Adipocyte (in vitro differentiated cells): Measurements from ENCODE around the gene DOCK1.

Experiments
- DNase-seq: peaks from one replicate; pipeline ENCODE4 v3.0.0-alpha.2; 2015; ENCODE audit warnings: low read depth
- H3K27me3 ChIP-seq: replicated peaks from 2 replicates; pipeline ENCODE4 v1.7.0; 2013; ENCODE audit warnings: mild to moderate bottlenecking, low read length, moderate library complexity; ENCODE audit not compliant: control insufficient read depth, insufficient read depth
- H3K36me3 ChIP-seq: 2 replicates; pipeline ENCODE4 v1.7.0; 2013; ENCODE audit warnings: low read length, mild to moderate bottlenecking, moderate library complexity; ENCODE audit not compliant: control insufficient read depth, insufficient read depth, severe bottlenecking
- H3K4me1 ChIP-seq: 2 replicates; pipeline ENCODE4 v1.7.0; 2013; ENCODE audit warnings: mild to moderate bottlenecking, low read length, moderate library complexity; ENCODE audit not compliant: control insufficient read depth, insufficient read depth
- H3K4me3 ChIP-seq: 2 replicates; pipeline ENCODE4 v1.7.0; 2013; ENCODE audit warnings: mild to moderate bottlenecking, low read length, moderate library complexity
- H3K9ac ChIP-seq: 2 replicates; pipeline ENCODE4 v1.7.0; 2013; ENCODE audit warnings: mild to moderate bottlenecking, low read length, moderate library complexity
- H3K9me3 ChIP-seq: 2 replicates; pipeline ENCODE4 v1.7.0; 2013; ENCODE audit warnings: mild to moderate bottlenecking, low read length, moderate library complexity; ENCODE audit not compliant: control insufficient read depth

Gene DOCK1

DNA sequence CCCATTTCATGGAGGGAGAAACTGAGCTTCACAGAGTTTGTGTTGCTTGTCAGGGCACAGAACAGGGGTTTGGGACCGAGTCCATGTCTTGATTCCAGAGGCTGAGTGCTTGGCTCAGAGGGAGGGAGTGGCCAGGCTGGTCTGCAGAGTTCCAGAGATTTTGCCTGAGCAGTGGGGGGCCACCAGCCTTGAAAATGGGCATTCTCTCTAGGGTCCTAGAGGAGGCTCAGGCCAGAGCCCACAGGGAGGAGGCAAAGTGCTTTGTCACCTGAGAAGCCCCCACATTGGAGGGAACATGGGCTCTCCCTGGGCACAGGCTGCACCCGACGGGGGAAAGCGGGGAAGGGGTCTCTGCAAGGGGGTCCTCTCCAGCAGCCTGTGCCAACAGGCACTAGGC is 51.5 kb downstream of the DOCK1 start:
- no peaks in the 10 kb centered on the region for H3K9me3 ChIP-seq
- no peak overlapping the region for H3K9ac ChIP-seq
- no peaks in the 10 kb centered on the region for H3K36me3 ChIP-seq
- no peak for DNase-seq
- H3K4me3 ChIP-seq = no peak overlapping the region
- peaks cover 11% of the 10 kb centered on the region for H3K4me1 ChIP-seq
- no peaks in the 10 kb centered on the region for H3K27me3 ChIP-seq

DNA sequence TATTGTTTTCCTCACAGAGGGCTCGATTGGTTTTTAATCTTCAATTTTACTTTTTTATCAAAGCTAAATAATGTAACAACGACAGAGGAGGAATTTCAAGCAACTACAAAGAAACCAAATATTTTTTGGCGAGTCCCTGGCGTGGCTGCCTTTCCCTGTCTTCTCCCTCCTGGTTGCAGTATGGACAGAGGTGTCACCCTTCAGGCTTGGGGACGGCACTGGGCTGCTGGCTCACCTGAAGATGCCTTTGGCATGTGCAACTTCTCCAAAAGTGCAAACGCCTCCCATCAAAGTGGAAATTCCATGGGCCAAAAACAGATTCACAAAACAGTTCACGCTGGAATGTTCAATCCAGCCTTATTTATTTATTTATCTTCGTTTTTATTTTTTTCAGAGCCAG is 51.9 kb downstream of the DOCK1 start:
- H3K4me1 ChIP-seq = peaks cover 11% of the 10 kb centered on the region
- H3K9me3 ChIP-seq = no peaks in the 10 kb centered on the region
- H3K36me3 ChIP-seq = no peaks in the 10 kb centered on the region
- H3K9ac ChIP-seq = no peak overlapping the region
- DNase-seq = no peak
- no peaks in the 10 kb centered on the region for H3K27me3 ChIP-seq
- no peak overlapping the region for H3K4me3 ChIP-seq

DNA sequence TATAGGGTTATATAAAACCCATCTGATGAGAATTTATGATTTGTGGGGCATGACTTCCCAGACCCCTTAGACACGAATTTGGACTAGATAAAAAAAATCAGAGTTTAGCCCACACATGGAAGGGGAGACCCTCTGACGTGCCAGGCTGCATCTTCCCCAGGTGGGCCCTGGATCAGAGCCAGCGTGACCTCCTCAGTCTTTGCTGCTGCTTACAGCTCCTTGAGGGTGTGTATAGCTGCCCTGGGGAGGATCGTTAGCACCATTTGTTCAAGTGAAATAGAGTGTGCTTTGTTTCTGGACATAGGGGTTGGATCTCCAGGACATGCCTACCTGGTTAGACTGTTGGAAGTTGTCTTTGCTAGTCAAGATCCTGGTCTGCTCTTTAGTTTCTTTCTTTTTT is 54.2 kb downstream of the DOCK1 start:
- Histone ChIP-seq H3K9ac (no peak overlapping the region), H3K4me1 (peaks cover 11% of the 10 kb centered on the region), H3K36me3 (no peaks in the 10 kb centered on the region), H3K4me3 (no peak overlapping the region), H3K27me3 (no peaks in the 10 kb centered on the region), H3K9me3 (no peaks in the 10 kb centered on the region)
- DNase-seq = no peak

DNA sequence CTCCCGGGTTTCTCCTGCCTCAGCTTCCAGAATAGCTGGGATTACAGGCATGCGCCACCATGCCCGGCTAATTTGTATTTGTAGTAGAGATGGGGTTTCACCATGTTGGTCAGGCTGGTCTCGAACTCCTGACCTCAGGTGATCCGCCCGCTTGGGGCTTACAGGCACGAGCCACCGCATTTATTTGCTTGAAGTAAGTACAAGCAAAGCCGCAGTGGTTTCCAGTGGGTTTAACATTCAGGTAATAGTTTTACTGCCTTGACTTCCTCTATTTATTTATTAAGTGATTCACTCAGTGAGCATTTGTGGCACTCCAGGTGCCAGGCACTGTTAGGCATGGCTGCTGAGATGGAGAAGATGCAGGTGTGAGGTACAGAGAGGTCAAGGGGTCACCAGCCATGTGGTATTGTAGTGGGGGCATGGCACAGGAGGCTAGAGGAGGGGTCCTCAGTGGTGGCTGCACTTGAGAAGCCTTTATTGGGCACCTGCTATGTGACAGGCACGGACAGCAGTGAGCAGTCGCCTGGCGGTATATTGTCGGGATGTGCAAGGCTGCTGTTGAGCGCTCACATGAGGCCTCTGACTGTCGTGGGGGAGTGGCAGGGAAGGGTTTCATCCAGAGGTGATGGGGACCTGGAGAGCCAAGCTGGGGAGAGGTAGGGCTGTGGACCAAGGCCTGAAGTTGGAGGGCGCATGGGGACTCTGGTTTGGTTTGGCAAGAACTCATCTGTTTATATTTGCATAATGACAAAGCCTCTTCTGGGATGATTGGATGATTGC is 54.9 kb downstream of the DOCK1 start:
- Histone ChIP-seq H3K4me1 (peaks cover 11% of the 10 kb centered on the region), H3K9ac (no peak overlapping the region), H3K36me3 (no peaks in the 10 kb centered on the region), H3K9me3 (no peaks in the 10 kb centered on the region), H3K27me3 (no peaks in the 10 kb centered on the region), H3K4me3 (no peak overlapping the region)
- DNase-seq = no peak

DNA sequence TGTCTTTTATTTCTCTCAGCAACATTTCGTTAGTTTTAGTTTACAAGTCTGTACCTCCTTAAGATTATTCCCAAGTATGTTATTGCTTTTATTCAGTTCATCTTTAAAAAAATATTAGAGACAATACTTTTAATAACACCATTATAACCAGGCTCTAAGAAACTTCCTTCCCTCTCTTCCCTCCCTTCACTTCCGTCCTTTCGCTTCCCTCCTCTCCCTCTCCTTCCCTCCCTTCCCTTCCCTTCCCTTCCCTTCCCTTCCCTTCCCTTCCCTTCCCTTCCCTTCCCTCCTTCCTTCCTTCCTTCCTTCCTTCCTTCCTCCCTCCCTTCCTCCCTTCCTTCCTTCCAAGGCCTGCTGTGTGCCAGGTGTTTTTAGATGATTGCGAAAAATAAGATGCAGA is 58.1 kb downstream of the DOCK1 start:
- Histone ChIP-seq H3K9ac (no peak overlapping the region), H3K4me1 (no peaks in the 10 kb centered on the region), H3K27me3 (no peaks in the 10 kb centered on the region), H3K4me3 (no peak overlapping the region), H3K36me3 (no peaks in the 10 kb centered on the region), H3K9me3 (no peaks in the 10 kb centered on the region)
- DNase-seq = no peak

DNA sequence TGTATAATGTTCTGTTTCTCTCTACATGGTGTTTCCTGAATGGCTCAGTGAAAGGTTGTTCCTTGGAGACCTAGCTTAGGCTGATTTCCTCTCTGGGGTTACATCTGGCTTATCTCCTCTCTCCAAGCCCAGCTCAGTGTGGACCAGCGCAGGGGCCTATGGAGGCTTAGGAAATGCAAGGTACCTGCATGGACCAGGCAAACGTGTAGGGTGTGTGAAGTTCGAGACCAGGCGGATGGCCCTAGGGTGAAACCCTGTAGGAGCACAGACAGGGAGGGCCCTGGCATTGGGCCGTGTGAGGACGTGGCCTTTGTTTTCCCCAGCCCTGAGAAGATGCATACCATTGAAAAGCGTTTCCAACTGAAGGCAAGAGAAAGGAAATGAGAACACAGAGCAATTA is 59.0 kb downstream of the DOCK1 start:
- no peak overlapping the region for H3K4me3 ChIP-seq
- H3K36me3 ChIP-seq = no peaks in the 10 kb centered on the region
- no peaks in the 10 kb centered on the region for H3K27me3 ChIP-seq
- no peak for DNase-seq
- no peaks in the 10 kb centered on the region for H3K9me3 ChIP-seq
- no peaks in the 10 kb centered on the region for H3K4me1 ChIP-seq
- no peak overlapping the region for H3K9ac ChIP-seq

DNA sequence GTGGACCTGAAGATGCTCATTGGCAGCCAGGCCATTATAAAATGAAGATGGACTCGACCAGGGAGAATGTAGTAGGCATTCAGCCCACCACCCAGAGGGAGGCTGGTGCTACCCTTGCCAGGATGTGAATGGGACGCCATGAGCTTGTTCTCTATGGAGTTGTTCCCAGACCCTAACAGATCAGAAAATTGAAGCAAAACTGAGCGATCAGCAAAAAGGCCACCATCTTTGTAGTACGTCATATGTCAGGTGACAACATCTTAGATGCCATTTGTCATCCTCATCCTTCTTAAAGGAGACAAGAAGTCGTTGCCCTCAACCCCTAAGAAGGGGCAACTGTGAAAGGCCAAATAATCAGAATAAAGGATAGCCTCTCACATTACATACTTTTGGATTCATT is 61.7 kb downstream of the DOCK1 start:
- Histone ChIP-seq H3K4me3 (no peak overlapping the region), H3K4me1 (no peaks in the 10 kb centered on the region), H3K9me3 (no peaks in the 10 kb centered on the region), H3K9ac (no peak overlapping the region), H3K36me3 (no peaks in the 10 kb centered on the region), H3K27me3 (no peaks in the 10 kb centered on the region)
- DNase-seq = no peak

DNA sequence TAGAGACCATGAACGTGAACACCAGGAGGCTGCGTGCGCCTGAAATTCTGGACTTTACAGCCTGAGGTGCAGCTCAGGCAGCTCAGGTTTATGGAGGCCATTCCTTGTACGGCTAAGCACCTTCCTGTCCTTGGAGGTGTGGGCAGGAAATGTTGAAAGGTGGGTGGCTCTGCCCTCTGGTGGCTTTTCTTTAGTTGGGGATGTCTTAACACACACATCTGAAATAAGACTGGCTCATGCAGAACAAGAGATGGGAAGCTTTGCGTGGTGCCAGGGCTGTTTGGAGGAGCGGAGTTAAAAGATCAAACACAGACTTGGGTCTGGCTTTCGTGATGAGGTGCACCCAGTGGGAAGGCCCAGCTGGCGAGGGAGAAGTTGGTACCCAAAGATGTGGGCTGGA is 64.1 kb downstream of the DOCK1 start:
- Histone ChIP-seq H3K36me3 (no peaks in the 10 kb centered on the region), H3K9me3 (no peaks in the 10 kb centered on the region), H3K4me1 (peaks cover 9% of the 10 kb centered on the region), H3K9ac (no peak overlapping the region), H3K4me3 (no peak overlapping the region), H3K27me3 (no peaks in the 10 kb centered on the region)
- no peak for DNase-seq

DNA sequence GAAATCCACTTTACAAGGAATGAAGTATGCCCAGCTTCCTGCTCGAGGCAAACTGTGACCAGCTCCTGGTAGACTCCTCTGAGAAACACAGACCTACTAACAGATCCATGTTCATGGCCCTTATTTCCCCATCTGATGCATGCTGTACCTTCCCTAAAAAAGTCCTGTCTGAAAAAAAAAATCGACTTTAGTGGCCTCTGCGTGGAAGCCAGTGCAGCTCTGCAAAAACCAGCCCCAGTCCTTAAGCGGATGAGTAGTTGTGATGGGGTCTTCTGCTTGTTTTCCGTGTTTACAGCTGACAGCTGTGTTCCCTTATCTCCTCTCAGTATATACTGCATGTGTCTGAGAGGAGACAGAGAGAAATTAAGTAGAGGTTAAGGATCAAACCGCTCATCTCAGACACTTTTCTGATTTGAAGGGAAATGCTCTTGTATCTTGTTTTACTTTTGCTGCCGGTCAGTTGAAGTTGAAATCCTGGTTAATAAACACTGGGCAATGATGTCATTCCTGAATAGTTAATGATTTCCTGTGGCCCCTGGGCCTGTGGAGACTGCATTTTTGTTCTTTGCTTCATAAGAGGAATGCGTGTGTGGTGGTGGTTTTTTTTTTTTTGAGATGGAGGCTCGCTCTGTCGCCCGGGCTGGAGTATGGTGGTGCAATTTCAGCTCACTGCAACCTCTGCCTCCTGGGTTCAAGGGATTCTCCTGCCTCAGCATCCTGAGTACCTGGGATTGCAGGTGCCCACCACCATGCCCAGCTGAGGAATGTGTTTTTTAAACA is 67.6 kb downstream of the DOCK1 start:
- Histone ChIP-seq H3K27me3 (no peaks in the 10 kb centered on the region), H3K9ac (no peak overlapping the region), H3K4me3 (no peak overlapping the region), H3K4me1 (peaks cover 9% of the 10 kb centered on the region), H3K9me3 (no peaks in the 10 kb centered on the region), H3K36me3 (peaks cover 15% of the 10 kb centered on the region)
- peak; percentile 88 for DNase-seq

DNA sequence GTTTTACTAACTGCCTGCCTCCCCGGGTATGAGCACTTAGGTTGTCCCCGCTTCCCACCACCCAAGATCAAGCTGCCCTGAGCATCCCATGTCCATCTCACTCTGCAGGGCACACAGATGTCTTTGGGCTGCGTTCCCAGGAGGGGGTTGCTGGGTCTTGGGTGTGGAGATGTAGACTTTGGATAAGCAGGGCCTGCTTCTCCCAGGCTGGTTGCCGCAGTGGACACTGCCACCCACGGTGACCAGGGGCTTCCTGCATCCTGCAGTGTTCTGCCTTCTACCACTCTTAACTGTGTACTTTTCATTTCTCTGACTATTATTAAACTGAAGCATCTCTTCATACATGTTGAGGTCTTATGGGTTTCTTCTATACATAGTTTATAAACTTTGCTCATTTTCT is 70.0 kb downstream of the DOCK1 start:
- Histone ChIP-seq H3K27me3 (no peaks in the 10 kb centered on the region), H3K4me1 (peaks cover 9% of the 10 kb centered on the region), H3K9me3 (no peaks in the 10 kb centered on the region), H3K9ac (no peak overlapping the region), H3K36me3 (peaks cover 30% of the 10 kb centered on the region), H3K4me3 (no peak overlapping the region)
- DNase-seq = no peak

DNA sequence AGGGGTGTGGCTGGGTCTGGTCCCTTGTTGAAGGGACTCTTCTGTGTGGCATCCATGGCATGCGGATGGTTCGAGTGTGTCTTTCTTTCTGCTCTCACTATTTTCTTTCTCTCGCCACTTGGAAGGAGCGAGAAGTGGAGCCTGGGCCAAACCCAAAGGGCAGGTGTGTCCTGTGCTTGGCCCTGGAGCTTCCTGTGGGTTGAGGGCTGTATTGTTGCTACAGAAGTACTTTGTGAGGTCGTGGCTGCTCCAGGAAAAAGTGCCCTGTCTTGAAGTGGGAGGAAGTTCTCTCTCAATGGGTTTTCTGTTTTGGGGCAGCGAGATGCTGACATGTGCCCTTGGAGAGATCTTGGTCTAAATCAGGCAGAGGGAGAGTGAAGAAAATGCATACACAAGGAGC is 72.0 kb downstream of the DOCK1 start:
- no peak for DNase-seq
- H3K4me1 ChIP-seq = peaks cover 9% of the 10 kb centered on the region
- H3K36me3 ChIP-seq = peaks cover 36% of the 10 kb centered on the region
- no peak overlapping the region for H3K4me3 ChIP-seq
- no peaks in the 10 kb centered on the region for H3K9me3 ChIP-seq
- no peak overlapping the region for H3K9ac ChIP-seq
- H3K27me3 ChIP-seq = no peaks in the 10 kb centered on the region
